OCI-LY1 (cell line): ENCODE data around the gene CCDC186.

Experiments
- H2AFZ ChIP-seq: fragments of 200-600 bp; sonication (generic), shearing (Covaris generic); 2 replicates; pipeline ENCODE4 v1.6.0; 2014; ENCODE audit warnings: antibody characterized with exemption, mild to moderate bottlenecking, low read length
- H3F3A ChIP-seq: fragments of 200-600 bp; sonication (generic), shearing (Covaris generic); 2 replicates; pipeline ENCODE4 v1.6.0; 2014; ENCODE audit warnings: mild to moderate bottlenecking, antibody characterized with exemption, low read length, moderate library complexity; ENCODE audit not compliant: insufficient read depth
- H3K27ac ChIP-seq: fragments of 200-600 bp; sonication (generic); 2 replicates; pipeline ENCODE4 v1.5.1; 2014; ENCODE audit warnings: low read length, mixed run types, mild to moderate bottlenecking, low read depth; ENCODE audit not compliant: poor library complexity, severe bottlenecking
- H3K27me3 ChIP-seq: fragments of 200-600 bp; sonication (generic); 2 replicates; pipeline ENCODE4 v1.6.0; 2014; ENCODE audit warnings: antibody characterized with exemption, mild to moderate bottlenecking, low read length, moderate library complexity; ENCODE audit not compliant: insufficient read depth
- H3K36me3 ChIP-seq: fragments of 200-600 bp; sonication (generic); 2 replicates; pipeline ENCODE4 v1.6.1; 2014; ENCODE audit warnings: mild to moderate bottlenecking, antibody characterized with exemption, low read length, moderate library complexity, mixed read lengths; ENCODE audit not compliant: insufficient read depth
- H3K4me1 ChIP-seq: fragments of 200-600 bp; sonication (generic); 2 replicates; pipeline ENCODE4 v1.5.1; 2014; ENCODE audit warnings: mild to moderate bottlenecking, low read length, moderate library complexity; ENCODE audit not compliant: insufficient read depth, severe bottlenecking
- H3K4me2 ChIP-seq: fragments of 200-600 bp; sonication (generic), shearing (Covaris generic); 2 replicates; pipeline ENCODE4 v1.6.1; 2014; ENCODE audit warnings: low read length
- H3K4me3 ChIP-seq: fragments of 200-600 bp; sonication (generic); 2 replicates; pipeline ENCODE4 v1.5.1; 2014; ENCODE audit warnings: low read length, low read depth, mild to moderate bottlenecking, mixed read lengths; ENCODE audit not compliant: poor library complexity, severe bottlenecking
- H3K79me2 ChIP-seq: fragments of 200-600 bp; shearing (Covaris generic); 2 replicates; pipeline ENCODE4 v1.6.1; 2016; ENCODE audit warnings: mixed run types, low read length, mixed read lengths; ENCODE audit not compliant: insufficient read depth
- H3K9ac ChIP-seq: fragments of 200-600 bp; sonication (generic), shearing (Covaris generic); 2 replicates; pipeline ENCODE4 v1.6.1; 2014; ENCODE audit warnings: mild to moderate bottlenecking, low read length, mixed read lengths
- H3K9me2 ChIP-seq: fragments of 200-600 bp; sonication (generic), shearing (Covaris generic); 2 replicates; pipeline ENCODE4 v1.6.1; 2014; ENCODE audit warnings: low read depth, mild to moderate bottlenecking, low read length, mixed read lengths
- H3K9me3 ChIP-seq: fragments of 200-600 bp; shearing (Covaris generic); 2 replicates; pipeline ENCODE4 v1.6.1; 2014; ENCODE audit warnings: low read length, mixed read lengths
- H4K20me1 ChIP-seq: fragments of 200-600 bp; sonication (generic), shearing (Covaris generic); 2 replicates; pipeline ENCODE4 v1.6.0; 2016; ENCODE audit warnings: mild to moderate bottlenecking, low read length; ENCODE audit not compliant: insufficient read depth
- CTCF ChIP-seq: fragments of 200-600 bp; sonication (generic), shearing (Covaris generic); IDR thresholded peaks from 2 replicates; pipeline ENCODE4 v1.5.1; 2017; ENCODE audit warnings: mild to moderate bottlenecking, antibody characterized with exemption, low read length, moderate library complexity, mixed read lengths
- EZH2 ChIP-seq: fragments of 200-600 bp; sonication (generic), shearing (Covaris generic); IDR thresholded peaks from 2 replicates; pipeline ENCODE4 v1.8.0; 2017; ENCODE audit warnings: borderline replicate concordance, mixed run types, mild to moderate bottlenecking, antibody characterized with exemption, low read length, moderate library complexity, mixed read lengths

The CCDC186 gene

GRCh38 chr10:114166043-114166442, 8.0 kb downstream of the CCDC186 start:
- Histone ChIP-seq H3K27ac (no peak overlapping the region), H2AFZ (no peak overlapping the region), H3K36me3 (peaks cover 46% of the 10 kb centered on the region), H3K79me2 (peaks cover 52% of the 10 kb centered on the region), H3K9ac (no peak overlapping the region), H3K27me3 (no peaks in the 10 kb centered on the region), H3K9me3 (peaks cover 4% of the 10 kb centered on the region), H3K4me2 (no peak overlapping the region), H3K9me2 (no peaks in the 10 kb centered on the region), H3K4me3 (no peak overlapping the region), H3K4me1 (no peaks in the 10 kb centered on the region), H3F3A (no peaks in the 10 kb centered on the region), H4K20me1 (no peaks in the 10 kb centered on the region)
- TF ChIP-seq EZH2 (no peak), CTCF (no peak)

GRCh38 chr10:114163062-114163461, 10.9 kb downstream of the CCDC186 start:
- H3K4me3 ChIP-seq, result no peak overlapping the region
- H3K9me2 ChIP-seq, result no peaks in the 10 kb centered on the region
- no peak overlapping the region for H3K4me2 ChIP-seq
- no peaks in the 10 kb centered on the region for H3K27me3 ChIP-seq
- no peaks in the 10 kb centered on the region for H3K4me1 ChIP-seq
- TF ChIP-seq EZH2 (no peak), CTCF (no peak)
- H2AFZ ChIP-seq, result no peak overlapping the region
- H4K20me1 ChIP-seq, result no peaks in the 10 kb centered on the region
- no peaks in the 10 kb centered on the region for H3F3A ChIP-seq
- H3K27ac ChIP-seq, result no peak overlapping the region
- peaks cover 24% of the 10 kb centered on the region for H3K36me3 ChIP-seq
- H3K9ac ChIP-seq, result no peak overlapping the region
- H3K9me3 ChIP-seq, result no peaks in the 10 kb centered on the region; the same call in none of the 2 replicates
- peaks cover 25% of the 10 kb centered on the region for H3K79me2 ChIP-seq

GRCh38 chr10:114157912-114158311, 16.1 kb downstream of the CCDC186 start:
- H3F3A ChIP-seq, result no peaks in the 10 kb centered on the region
- H3K27ac ChIP-seq, result no peak overlapping the region
- H4K20me1 ChIP-seq, result no peaks in the 10 kb centered on the region
- H3K9me2 ChIP-seq, result no peaks in the 10 kb centered on the region
- TF ChIP-seq CTCF (no peak; the same call in 1 of the 2 replicates), EZH2 (no peak)
- H3K27me3 ChIP-seq, result no peaks in the 10 kb centered on the region
- H3K79me2 ChIP-seq, result no peaks in the 10 kb centered on the region
- no peak overlapping the region for H2AFZ ChIP-seq
- H3K36me3 ChIP-seq, result peaks cover 12% of the 10 kb centered on the region
- H3K4me2 ChIP-seq, result no peak overlapping the region
- H3K4me1 ChIP-seq, result no peaks in the 10 kb centered on the region
- no peaks in the 10 kb centered on the region for H3K9me3 ChIP-seq
- H3K9ac ChIP-seq, result no peak overlapping the region
- no peak overlapping the region for H3K4me3 ChIP-seq
